SHP77 (cell line): Measurements from ENCODE around the gene ESYT3.
"Not testable (repeated sequence)": the region's sequence is repeated elsewhere in the genome, so short reads cannot be mapped to it uniquely, and the experiment has no call there.

ENCODE experiments used
- DNase-seq, 2 experiments: peaks; one replicate each; lab custom pipeline; 2025; lab: John Stamatoyannopoulos, UW

Gene ESYT3

GRCh38 chr3:138493804-138494606, 59.6 kb downstream of the ESYT3 start:
- no peak for DNase-seq

GRCh38 chr3:138494607-138494929, 60.2 kb downstream of the ESYT3 start:
- no peak for DNase-seq

GRCh38 chr3:138495638-138496037, 61.2 kb downstream of the ESYT3 start:
- not testable (repeated sequence) for DNase-seq

- DNase-seq: no peak
These were observed 62.0 kb downstream of the ESYT3 start for GRCh38 chr3:138496436-138496835.

GRCh38 chr3:138497021-138497420, 62.6 kb downstream of the ESYT3 start:
- no peak for DNase-seq

GRCh38 chr3:138497851-138498250, 63.4 kb downstream of the ESYT3 start:
- DNase-seq: no peak

GRCh38 chr3:138498991-138499390, 64.6 kb downstream of the ESYT3 start:
- no peak for DNase-seq

- no peak for DNase-seq
These were observed 73.1 kb downstream of the ESYT3 start for GRCh38 chr3:138507524-138507923.

GRCh38 chr3:138509586-138509985, 75.2 kb downstream of the ESYT3 start:
- DNase-seq: no peak

GRCh38 chr3:138511945-138512344, 77.5 kb downstream of the ESYT3 start:
- no peak for DNase-seq

GRCh38 chr3:138513090-138513843, 78.9 kb downstream of the ESYT3 start:
- DNase-seq: no peak

- not testable (repeated sequence) for DNase-seq
These were observed 87.0 kb downstream of the ESYT3 start for GRCh38 chr3:138521445-138521844.
